Nucleus accumbens (tissue), 56 donors: ENCODE measurements around the gene UGT2B28.
"Not testable (repeated sequence)": the region's sequence is repeated elsewhere in the genome, so short reads cannot be mapped to it uniquely, and the experiment has no call there.

Source experiments
- DNase-seq, 56 donors: peaks; one replicate each; lab custom pipeline; 2025; lab: John Stamatoyannopoulos, UW

The UGT2B28 gene

DNA sequence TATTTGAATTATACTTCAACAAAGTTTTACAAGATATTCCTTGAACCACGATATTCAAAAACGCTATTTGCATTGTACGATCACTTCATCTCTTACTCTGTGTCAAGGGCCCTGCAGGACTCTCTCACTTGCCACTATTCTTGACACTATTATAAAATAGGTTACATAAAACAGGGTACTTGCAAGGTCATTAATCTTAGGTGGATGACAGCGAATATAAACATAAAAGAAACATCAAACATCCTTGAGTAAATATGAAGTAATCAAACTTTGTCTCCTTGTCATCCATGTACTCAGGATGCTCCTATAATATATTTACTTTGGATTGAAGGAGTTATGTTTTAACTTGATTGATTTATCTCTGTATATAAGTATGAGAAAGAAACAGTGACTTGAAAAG lies at the start of gene UGT2B28:
UGT2B28 (plus strand) TSS at position 395 of the 400 bp plus-strand sequence. CDS start 26 bp downstream, outside the sequence.
- DNase-seq: not testable (repeated sequence)

DNA sequence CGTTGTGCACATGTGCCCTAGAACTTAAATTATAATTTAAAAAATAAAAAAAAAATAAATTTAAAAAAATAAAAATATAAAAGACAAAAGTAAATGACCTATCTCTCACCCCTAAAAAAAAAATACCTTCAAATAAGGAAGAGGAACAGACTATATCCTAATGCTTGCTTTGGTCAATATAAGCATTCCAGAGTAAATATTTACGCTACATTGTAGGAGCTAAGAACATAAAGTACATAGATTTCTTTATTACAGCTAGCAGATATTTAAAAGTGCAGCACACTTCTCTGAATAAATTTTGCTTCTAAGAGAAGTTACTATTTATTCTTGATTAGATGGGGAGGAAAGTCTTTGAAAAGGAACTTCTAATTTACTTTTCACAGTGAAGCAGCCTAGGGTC lies 41.2 kb upstream of the UGT2B28 start:
- DNase-seq: no peak

DNA sequence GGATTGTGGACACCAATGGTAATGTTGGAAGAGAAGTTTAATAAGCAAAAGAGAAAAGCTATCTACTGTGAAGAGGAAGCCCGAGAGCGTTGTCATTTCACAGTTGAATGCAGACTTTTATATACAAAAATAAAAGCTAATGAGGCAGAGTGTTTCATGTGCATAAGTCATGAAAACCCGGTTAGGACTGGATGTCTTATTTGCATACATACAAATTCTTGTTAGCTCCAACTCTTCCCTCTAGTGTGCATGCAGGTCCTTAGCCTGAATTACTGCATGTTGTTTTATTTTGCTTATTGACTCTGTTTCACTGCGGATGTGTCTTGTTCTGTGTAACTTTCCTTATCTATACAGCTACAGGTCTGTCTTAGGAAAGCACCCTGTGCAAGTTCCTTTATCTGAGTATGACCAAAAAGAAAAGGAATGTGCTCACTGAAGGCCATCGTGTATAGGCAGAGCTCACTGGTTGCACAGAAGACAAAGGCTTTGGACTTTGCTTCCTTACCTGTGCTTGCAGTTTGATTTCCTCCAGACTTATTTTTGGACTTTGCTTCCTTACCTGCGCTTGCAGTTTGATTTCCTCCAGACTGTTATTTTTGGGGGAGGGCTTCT lies 40.6 kb upstream of the UGT2B28 start:
- no peak for DNase-seq

DNA sequence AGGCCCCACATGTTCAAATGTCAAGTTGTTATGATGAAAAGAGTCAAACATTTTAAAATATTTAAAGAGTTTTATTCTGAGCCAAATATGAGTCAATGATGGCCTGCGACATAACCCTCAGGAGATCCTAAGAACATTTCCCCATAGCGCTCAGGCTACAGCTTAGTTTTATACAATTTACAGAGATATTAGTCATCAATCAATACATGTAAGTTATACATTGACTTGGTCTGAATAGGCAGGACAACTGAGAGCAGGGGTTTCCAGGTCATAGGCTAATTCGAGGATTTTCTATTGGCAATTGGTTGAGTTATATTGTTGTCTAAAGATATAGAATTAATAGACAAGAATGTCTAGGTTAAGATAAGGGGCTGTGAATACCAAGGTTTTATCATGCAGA lies 39.5 kb upstream of the UGT2B28 start:
- not testable (repeated sequence) for DNase-seq

DNA sequence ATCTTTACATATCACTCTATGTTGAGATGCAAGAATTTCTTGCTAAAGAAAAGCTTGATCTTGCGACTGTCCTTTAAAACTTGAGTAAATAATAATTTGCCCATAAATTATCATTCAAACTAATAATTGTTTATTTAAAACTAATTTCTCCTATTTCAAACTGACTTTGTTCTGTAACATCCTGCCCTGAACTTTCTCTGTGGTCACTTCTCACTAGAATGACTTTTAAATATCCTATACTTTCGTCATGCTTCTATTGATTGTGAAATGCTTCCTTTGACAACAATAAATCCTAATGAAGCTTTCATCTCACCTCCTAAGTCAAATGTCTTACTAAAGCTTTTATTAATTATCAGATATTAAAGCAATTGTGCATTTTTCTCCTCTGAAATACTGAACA lies 38.5 kb upstream of the UGT2B28 start:
- DNase-seq: not testable (repeated sequence)

DNA sequence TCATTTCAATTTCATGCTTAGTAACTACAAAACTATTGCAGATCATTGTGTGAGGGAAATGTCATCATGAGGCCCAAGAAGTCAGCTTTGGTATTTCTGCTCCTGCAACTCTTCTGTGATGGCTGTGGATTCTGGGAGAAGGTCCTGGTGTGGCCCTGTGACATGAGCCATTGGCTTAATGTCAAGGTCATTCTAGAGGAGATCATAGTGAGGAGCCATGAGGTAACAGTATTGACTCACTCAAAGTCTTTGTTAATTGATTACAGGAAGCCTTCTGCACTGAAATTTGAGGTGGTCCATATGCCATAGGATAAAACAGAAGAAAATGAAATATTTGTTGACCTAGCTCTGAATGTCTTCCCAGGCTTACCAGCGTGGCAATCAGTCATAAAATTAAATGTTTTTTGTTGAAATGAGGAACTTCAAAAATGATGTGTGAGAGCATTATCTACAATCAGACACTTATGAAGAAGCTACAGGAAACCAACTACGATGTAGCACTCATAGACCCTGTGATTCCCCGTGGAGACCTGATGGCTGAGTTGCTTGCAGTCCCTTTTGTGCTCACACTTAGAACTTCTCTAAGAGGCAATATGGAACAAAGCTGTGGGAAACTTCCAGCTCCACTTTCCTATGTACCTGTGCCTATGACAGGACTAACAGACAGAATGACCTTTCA lies 37.6 kb upstream of the UGT2B28 start:
- DNase-seq: not testable (repeated sequence)

DNA sequence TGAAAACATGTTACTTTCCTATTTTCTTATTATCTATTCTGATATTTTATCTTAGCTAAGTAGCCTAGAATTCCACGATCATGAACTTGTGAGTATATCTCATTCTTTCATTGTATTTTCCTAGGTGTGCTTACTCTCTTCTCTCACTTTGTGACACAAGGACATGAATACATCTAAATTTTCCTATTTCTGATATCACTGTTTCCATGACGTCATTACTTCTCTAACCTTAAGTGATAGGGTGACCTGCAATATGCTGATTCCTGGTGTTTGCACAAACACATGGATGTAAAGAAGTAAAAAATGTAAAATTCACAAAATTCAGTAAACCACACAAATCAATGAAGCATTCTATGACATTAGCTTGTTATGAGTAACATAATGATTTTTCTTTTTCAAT lies 29.4 kb upstream of the UGT2B28 start:
- DNase-seq: not testable (repeated sequence)

DNA sequence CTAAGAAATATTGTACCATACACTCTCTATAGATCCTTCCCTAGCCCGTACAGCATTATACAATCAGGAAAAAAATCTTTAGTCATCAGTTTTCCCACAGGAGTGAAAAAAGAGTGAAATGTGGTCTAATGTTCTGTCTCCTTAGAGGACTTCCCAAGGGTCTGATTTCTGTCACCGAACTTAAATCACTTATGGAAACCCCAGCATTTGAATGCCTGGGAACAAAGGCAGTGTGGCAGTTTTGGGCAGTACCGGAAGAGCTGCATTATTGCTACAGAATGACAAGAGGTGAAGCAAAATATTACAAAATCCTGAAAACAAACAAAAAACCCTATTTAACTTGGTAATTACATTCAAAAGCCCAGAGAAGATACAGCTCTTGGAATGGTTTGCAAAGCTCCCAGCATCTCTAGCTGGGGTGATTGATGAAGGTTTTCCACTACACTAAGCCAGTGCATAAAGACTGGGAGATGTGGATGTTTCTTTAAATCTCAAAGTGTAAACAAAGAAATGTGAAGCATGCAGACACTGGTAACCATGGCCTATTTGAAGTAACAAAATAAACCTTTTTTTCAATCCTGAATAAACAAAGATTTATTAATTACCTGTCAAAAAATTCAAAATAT lies 27.0 kb upstream of the UGT2B28 start:
- not testable (repeated sequence) for DNase-seq

DNA sequence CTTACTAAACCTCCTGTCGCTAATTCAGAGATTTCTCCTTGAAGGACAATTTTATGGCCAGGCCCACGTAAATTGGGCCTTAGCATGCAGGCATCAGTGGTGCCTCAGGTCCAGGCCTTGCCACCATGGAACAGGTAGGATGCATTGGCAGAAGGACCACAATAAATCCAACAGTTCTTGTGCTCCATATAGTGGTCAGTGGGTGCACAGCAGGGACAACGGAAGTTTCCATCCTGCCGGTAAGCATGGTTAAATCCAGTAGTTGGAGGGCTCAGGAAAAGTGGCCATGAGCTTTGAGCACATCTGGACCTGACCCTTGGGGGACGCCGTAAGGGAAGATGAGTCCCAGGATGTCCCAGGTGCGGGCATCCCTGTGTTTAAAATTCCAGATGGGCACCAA lies 11.7 kb upstream of the UGT2B28 start:
- DNase-seq: not testable (repeated sequence)

DNA sequence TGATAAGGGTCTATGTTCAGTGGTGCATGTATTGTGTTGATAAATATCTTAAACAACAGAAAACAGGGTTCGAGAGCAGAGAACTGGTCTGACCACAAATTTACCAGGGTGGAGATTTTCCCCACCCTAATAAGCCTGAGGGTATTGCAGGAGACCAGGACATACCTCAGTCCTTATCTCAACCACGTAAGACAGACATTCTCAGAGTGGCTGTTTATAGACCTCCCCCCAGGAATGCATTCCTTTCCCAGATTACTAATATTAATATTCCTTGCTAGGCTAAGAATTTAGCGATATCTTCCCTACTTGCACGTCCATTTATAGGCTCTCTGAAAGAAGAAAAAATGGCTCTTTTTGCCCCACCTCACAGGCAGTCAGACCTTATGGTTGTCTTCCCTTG lies 16.1 kb downstream of the UGT2B28 start:
- not testable (repeated sequence) for DNase-seq

DNA sequence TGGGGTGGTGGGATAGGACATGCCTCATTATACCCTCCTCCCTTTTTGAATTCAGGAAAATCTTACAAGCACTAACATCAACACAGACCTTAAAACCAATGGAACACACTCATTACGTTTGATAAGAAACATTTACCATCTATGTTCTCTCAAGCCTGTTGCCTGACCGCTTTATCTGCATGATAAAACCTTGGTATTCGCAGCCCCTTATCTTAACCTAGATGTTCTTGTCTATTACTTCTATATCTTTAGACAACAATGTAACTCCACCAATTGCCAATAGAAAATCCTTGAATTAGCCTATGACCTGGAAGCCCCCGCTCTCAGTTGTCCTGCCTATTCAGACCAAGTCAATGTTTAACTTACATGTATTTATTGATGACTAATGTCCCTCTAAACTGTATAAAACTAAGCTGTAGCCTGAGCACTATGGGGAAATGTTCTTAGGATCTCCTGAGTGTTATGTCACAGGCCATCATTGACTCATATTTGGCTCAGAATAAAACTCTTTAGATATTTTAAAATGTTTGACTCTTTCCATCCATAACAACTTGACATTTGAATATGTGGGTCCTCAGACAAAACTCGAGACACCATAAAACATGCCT lies 28.3 kb downstream of the UGT2B28 start:
- not testable (repeated sequence) for DNase-seq

DNA sequence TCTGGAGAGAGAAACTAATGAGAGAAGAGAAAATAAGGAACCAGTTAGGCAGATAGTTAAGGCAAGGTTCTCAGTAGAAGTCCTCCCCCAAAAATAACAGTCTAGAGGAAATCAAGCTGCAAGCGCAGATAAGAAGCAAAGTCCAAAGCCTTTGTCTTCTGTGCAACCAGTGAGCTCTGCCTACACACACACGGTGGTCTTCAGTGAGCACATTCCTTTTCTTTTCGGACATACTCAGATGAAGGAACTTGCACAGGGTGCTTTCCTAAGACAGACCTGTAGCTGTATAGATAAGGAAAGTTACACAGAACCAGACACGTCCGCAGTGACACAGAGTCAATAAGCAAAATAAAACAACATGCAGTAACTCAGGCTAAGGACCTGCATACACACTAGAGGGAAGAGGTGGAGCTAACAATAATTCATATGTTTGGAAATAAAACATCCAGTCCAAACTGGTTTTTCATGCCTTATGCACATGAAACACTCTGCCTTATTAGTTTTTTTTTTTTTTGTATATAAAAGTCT lies 29.3 kb downstream of the UGT2B28 start:
- not testable (repeated sequence) for DNase-seq

DNA sequence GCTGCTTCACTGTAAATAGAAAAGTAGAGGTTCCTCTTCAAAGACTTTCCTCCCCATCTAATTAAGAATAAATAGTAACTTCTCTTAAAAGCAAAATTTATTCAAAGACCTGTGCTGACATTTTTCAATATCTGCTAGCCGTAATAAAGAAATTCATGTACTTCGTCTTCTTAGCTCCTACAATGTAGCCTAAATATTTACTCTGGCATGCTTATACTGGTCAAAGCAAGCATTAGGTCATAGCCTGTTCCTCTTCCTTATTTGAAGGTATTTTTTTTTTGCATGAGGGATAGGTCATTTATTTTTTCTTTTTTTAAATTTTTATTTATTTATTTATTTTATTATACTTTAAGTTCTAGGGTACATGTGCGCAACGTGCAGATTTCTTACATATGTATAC lies 30.0 kb downstream of the UGT2B28 start:
- not testable (repeated sequence) for DNase-seq

DNA sequence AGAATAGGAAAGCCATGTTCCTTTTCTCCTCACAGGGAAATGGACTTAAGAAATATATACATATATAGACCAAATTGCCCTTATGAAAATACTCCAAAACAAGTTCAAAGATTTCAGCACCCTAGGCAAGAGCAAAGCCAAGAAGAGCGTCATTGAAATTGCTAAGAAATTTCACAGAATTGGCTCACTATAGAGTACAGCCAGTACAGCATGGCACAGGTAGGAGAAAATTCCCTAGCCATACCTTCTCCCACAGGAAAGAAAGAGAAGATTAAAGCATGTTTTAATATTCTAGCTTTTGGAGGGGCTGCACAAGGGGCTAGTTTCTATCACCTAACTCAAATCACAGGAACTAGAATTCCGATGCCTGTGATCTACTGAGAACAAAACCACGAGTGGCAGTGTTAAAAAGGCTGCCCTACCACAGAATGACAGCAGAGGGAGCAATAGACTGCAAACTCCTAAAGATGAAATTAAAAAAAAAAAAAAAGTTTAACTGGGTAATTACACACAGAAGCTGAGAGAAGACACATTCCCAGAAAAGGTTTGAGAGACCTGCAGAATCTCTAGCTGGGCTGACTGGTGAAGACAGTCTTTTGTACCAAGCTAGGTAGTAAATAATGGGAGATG lies 37.5 kb downstream of the UGT2B28 start:
- DNase-seq: peak in 13 of 56 donors; percentile 0 to 59 (median 6)

DNA sequence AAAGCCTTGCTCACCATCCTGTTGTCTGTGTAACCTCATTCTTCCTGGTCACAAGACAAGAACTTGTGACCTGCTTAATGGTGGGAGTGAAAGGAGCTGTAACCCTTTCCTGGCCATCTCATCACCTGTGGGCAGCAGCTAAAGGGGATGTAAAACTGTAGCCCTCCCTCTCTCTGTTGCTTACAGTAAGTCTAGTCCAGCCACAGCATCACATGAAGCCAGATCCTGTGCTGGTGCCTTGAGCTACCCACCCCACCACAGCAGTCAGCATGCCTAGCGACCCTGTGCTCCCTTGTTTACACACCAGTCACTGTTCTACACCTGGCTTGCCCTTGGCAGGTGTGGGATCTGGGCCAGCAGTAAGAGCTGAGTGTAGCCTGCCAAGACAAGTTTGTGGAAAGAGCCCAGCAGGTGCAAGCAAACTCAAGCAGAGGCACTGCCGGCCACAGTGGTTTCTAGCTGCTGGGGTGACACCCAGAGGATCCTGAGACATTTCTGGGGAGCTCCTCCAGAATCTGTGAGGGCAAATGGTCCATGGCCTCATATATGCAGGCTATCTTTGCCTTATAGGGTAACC lies 41.0 kb downstream of the UGT2B28 start:
- no peak for DNase-seq

DNA sequence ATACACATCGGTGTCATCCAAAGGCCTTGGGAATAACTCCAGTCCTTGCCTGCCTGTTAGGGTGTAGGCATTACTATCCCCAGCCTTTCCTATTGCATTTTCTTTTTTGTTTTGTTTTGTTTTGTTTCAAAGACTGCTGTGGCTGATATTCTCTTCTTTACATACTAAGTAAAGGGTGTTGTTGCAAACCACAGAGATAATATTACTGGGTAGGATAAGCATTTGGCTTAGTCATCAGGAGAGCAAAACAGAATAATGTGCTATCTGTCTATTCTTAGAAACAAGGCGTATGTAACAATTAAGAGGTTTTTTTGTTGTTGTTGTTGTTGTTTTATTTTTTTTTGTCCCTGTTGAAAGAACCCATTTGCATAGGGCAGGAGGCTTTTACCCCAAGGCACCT lies 41.8 kb downstream of the UGT2B28 start:
- no peak for DNase-seq

DNA sequence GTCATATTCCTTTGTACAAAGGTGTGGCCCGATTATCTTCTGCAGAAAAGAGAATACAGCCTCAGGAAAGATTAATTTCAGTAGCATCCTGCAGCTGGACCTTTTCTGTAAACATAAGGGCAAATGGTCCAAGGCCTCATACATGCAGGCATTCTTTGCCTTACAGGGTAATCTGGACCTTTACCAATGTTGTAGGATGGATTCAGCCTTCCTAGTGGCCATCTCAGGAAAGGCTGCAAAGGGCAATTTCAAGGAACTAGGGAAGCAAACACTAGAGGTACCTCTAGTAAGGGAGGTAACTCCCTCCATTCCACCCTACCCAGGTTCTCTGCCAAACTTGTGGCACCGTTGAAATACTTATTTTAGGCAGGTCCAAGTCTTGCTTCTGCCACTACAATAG lies 43.0 kb downstream of the UGT2B28 start:
- no peak for DNase-seq

DNA sequence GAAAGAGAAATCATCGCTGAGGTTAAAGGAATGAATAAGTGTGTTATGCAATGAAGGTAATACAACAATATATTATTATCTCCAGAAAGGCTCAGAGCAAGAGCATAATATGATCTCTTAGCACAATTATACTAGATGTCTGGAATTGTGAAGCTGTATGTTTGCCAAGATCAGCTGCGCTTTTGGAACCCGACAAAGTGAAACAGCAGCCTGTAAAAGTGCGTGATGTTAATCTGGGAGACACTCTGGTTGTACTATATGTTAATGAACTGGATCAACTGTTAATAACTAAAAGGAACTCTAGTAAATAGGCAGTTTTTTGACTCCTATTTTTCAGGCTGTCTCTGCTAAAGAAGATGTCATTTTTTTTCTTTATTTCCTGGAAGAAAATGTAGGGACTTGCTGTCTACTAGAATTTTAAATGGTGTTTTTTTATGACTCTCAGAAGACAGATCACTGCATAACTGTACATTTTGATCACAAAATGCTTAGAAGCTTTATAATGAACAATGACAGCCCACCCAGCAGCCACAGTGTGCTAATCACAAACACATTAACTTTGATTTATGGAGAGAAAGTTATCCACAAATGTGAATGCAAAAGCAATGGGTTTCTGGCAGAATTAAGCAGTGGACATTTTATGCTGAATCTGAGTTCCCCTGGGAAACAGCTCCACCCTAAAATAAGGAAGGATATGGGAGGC lies 50.2 kb downstream of the UGT2B28 start:
- DNase-seq: no peak

DNA sequence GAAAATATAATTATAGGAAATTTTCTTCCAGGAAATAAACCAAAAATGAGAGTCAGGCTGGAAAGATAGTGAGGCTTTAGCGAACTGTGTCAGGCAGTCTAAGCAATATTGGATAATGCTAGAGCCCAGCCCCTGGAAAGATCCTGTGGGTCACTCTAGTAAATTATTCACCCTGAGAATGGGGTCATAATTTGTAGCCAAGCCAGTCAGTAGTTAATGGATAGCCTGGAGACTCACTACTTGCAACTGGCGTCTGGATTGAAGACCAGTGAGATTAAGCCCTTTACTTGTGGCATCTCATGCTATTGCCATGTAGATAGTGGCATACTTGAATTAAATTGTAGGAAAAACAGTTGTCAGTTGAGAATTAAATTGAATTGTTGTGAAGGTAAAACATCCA lies 51.0 kb downstream of the UGT2B28 start:
- not testable (repeated sequence) for DNase-seq

DNA sequence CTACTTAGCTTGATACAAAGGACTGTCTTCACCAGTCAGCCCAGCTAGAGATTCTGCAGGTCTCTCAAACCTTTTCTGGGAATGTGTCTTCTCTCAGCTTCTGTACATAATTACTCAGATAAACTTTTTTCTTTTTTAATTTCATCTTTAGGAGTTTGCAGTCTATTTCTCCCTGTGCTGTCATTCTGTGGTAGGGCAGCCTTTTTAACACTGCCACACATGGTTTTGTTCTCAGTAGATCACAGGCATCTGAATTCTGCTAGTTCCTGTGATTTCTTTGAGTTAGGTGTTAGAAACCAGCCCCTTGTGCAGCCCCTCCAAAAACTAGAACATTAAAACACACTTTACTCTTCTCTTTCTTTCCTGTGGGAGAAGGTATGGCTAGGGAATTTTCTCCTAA lies 55.2 kb downstream of the UGT2B28 start:
- DNase-seq: not testable (repeated sequence)
